Measurements from ENCODE around the gene LDB2. TPM values are rescaled to one million over a fixed set of nuclear protein-coding genes. Genes with fewer than 3 reads are reported as not detected.

Gene LDB2
- polyA plus RNA-seq, 2 of the 4 experiments (the other 2 are of a cell fraction), result not detected

- CTCF ChIA-PET, result no interaction called here
- no peak for TF ChIP-seq SREBF2 (IDR thresholded peaks at IDR 0.05)
- no peak for TF ChIP-seq HEYL (CRISPR knock-in tag; IDR thresholded peaks at IDR 0.05)
- no peak for TF ChIP-seq RFX5 (IDR thresholded peaks at IDR 0.05)
- no peak for TF ChIP-seq HOXB5 (CRISPR knock-in tag; IDR thresholded peaks at IDR 0.05)
- no peak for TF ChIP-seq FOSL2 (IDR thresholded peaks at IDR 0.05)
- TF ChIP-seq FOSL2 (CRISPR knock-in tag; IDR thresholded peaks at IDR 0.05), result no peak
- TF ChIP-seq BHLHE40 (IDR thresholded peaks at IDR 0.05; ENCODE audit: low read depth, low read length), result no peak
- TF ChIP-seq E2F6 (IDR thresholded peaks at IDR 0.05; ENCODE audit: borderline replicate concordance, low read depth), result no peak
- no peak for TF ChIP-seq REST (IDR thresholded peaks at IDR 0.05)
- TF ChIP-seq NPAS2 (CRISPR knock-in tag; IDR thresholded peaks at IDR 0.05; ENCODE audit: borderline replicate concordance), result no peak
- no peak for TF ChIP-seq SMC3 (IDR thresholded peaks at IDR 0.05)
- TF ChIP-seq ZSCAN20 (CRISPR knock-in tag; IDR thresholded peaks at IDR 0.05), result no peak
- no peak for TF ChIP-seq HOXB13 (CRISPR knock-in tag; IDR thresholded peaks at IDR 0.05; ENCODE audit: low read depth)
- TF ChIP-seq EP300 (IDR thresholded peaks at IDR 0.05), result no peak
- no peak for TF ChIP-seq CBX8 (IDR thresholded peaks at IDR 0.05)
- no peak for TF ChIP-seq NFE2L2 (conservative IDR thresholded peaks at IDR 0.05; ENCODE audit: low read length)
- TF ChIP-seq TFCP2L1 (CRISPR knock-in tag; IDR thresholded peaks at IDR 0.05), result no peak
- TF ChIP-seq RNF2 (IDR thresholded peaks at IDR 0.05; ENCODE audit: borderline replicate concordance, low read depth), result no peak
- no peak for TF ChIP-seq POLR2A (IDR thresholded peaks at IDR 0.05; ENCODE audit: low read length)
- TF ChIP-seq HOXA7 (CRISPR knock-in tag; IDR thresholded peaks at IDR 0.05), result no peak
- ATAC-seq (no peak), DNase-seq (ENCODE audit: low read depth in 1 of 2, low spot score in 1 of 2) (no peak), FAIRE-seq (no peak)
- Histone ChIP-seq H3K4me3 (no peak overlapping the region), H3K4me1 (no peaks in the 10 kb centered on the region), H3K27ac (no peak overlapping the region), H3K9me3 (no peaks in the 10 kb centered on the region), H3K4me2 (no peak overlapping the region)
- POLR2A ChIA-PET, result no interaction called here
- WGBS (ENCODE audit: missing lambda C conversion rate), result 6% methylated on average over 6 of the region's 8 CpGs
Measured at GRCh38 chr4:16685536-16685935, 212.9 kb downstream of the LDB2 start.

GRCh38 chr4:16684935-16685334 is 213.5 kb downstream of the LDB2 start:
- H3K4me2 ChIP-seq, result no peak overlapping the region
- ChIA-PET CTCF (no interaction called here), POLR2A (no interaction called here)
- H3K4me3 ChIP-seq, result no peak overlapping the region
- WGBS (ENCODE audit: missing lambda C conversion rate), result 13% methylated on average over 3 of the region's 3 CpGs
- FAIRE-seq (no peak), ATAC-seq (no peak), DNase-seq (ENCODE audit: low read depth in 1 of 2, low spot score in 1 of 2) (no peak)
- no peak overlapping the region for H3K27ac ChIP-seq
- no peaks in the 10 kb centered on the region for H3K4me1 ChIP-seq
- H3K9me3 ChIP-seq, result no peaks in the 10 kb centered on the region
- TF ChIP-seq HMGXB4 (CRISPR knock-in tag; IDR thresholded peaks at IDR 0.05; ENCODE audit: borderline replicate concordance), result no peak
- TF ChIP-seq POLR2AphosphoS2 (conservative IDR thresholded peaks at IDR 0.05; ENCODE audit: low read length), result no peak
- TF ChIP-seq ELK1 (IDR thresholded peaks at IDR 0.05; ENCODE audit: low read depth, low read length), result no peak
- no peak for TF ChIP-seq NR3C1 (IDR thresholded peaks at IDR 0.05)
- TF ChIP-seq FOSL2 (IDR thresholded peaks at IDR 0.05), result no peak
- no peak for TF ChIP-seq FOSL2 (CRISPR knock-in tag; IDR thresholded peaks at IDR 0.05)
- TF ChIP-seq BCL3 (IDR thresholded peaks at IDR 0.05), result no peak
- no peak for TF ChIP-seq CBX2 (IDR thresholded peaks at IDR 0.05; ENCODE audit: borderline replicate concordance, low read depth)
- no peak for TF ChIP-seq HES2 (IDR thresholded peaks at IDR 0.05)
- no peak for TF ChIP-seq EHF (CRISPR knock-in tag; IDR thresholded peaks at IDR 0.05)
- TF ChIP-seq ATOH8 (CRISPR knock-in tag; IDR thresholded peaks at IDR 0.05; ENCODE audit: low read depth), result no peak
- TF ChIP-seq CBX8 (IDR thresholded peaks at IDR 0.05), result no peak
- no peak for TF ChIP-seq HOXA7 (CRISPR knock-in tag; IDR thresholded peaks at IDR 0.05)

Measured in A549 (cell line).